ENCODE measurements around the gene SPIN2A. TPM values are rescaled to one million over a fixed set of nuclear protein-coding genes. Genes with fewer than 3 reads are reported as not detected.
"Not testable (repeated sequence)": the region's sequence is repeated elsewhere in the genome, so short reads cannot be mapped to it uniquely, and the experiment has no call there.

Gene SPIN2A
- total RNA-seq, 1 donor from 2014 or later = 0.26 TPM

DNA sequence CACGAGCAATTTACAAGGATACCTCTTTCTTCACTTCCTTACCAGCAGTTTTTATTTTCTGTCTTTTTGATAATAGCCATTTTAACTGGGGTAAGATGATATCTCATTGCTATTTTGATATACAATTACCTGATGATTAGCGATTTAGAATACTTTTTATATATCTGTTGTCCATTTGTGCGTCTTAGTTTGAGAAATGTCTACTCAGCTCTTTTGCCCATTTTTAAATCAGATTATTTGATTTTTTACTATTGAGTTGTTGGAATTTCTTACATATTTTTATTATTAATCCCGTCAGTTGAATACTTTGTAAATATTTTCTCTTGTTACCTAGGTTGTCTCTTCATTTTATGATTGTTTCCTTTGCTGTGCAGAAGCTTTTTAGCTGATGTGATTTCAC, 1.5 kb upstream of the SPIN2A start:
- no peak overlapping the region for H3K27ac Mint-ChIP-seq
- peaks cover 4% of the 10 kb centered on the region for H3K9me3 Mint-ChIP-seq
- H3K27me3 Mint-ChIP-seq (ENCODE audit: insufficient read depth, low read depth) = no peaks in the 10 kb centered on the region
- Histone ChIP-seq H3K36me3 (no peaks in the 10 kb centered on the region), H3K9me3 (ENCODE audit: low read depth) (peaks cover 5% of the 10 kb centered on the region), H3K4me3 (no peak overlapping the region), H4K20me1 (ENCODE audit: low read depth) (no peaks in the 10 kb centered on the region), H3K27me3 (no peaks in the 10 kb centered on the region), H3K9ac (no peak overlapping the region), H3K4me2 (no peak overlapping the region), H3K27ac (no peak overlapping the region), H2AFZ (replicated peaks) (no peak overlapping the region), H3K79me2 (ENCODE audit: low read depth) (no peaks in the 10 kb centered on the region), H3F3A (ENCODE audit: low read depth) (peaks cover 7% of the 10 kb centered on the region), H3K4me1 (no peaks in the 10 kb centered on the region)
- H3K36me3 Mint-ChIP-seq = no peaks in the 10 kb centered on the region
- DNase-seq (ENCODE audit: low spot score) = no peak
- TF ChIP-seq, protein P1, sequence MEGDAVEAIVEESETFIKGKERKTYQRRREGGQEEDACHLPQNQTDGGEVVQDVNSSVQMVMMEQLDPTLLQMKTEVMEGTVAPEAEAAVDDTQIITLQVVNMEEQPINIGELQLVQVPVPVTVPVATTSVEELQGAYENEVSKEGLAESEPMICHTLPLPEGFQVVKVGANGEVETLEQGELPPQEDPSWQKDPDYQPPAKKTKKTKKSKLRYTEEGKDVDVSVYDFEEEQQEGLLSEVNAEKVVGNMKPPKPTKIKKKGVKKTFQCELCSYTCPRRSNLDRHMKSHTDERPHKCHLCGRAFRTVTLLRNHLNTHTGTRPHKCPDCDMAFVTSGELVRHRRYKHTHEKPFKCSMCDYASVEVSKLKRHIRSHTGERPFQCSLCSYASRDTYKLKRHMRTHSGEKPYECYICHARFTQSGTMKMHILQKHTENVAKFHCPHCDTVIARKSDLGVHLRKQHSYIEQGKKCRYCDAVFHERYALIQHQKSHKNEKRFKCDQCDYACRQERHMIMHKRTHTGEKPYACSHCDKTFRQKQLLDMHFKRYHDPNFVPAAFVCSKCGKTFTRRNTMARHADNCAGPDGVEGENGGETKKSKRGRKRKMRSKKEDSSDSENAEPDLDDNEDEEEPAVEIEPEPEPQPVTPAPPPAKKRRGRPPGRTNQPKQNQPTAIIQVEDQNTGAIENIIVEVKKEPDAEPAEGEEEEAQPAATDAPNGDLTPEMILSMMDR (IDR thresholded peaks at IDR 0.05) = no peak
- no peak for TF ChIP-seq EZH2 (IDR thresholded peaks at IDR 0.05)
- TF ChIP-seq EZH2phosphoT487 (IDR thresholded peaks at IDR 0.05) = no peak
- no peak overlapping the region for H3K4me3 Mint-ChIP-seq
- H3K4me1 Mint-ChIP-seq = peaks cover 4% of the 10 kb centered on the region

DNA sequence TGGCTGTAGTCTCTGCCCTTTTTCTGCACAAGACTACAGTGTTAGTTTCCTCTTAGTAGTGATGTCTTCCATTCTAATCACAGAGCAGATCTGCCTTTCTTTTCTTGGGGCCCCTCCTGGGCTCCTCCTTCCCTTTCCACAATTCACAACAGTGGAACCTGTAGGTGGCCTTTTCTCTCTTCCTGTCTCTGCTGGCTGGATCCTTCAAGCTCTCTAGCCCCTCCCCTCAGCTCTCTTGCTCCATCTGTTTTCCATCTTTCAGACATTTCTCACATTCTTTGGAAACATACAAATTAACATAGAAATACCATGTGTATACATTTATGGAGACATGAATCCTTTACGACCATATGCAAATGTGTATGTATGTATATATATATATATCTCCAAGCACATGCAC, 304 bp upstream of the SPIN2A start:
- H3K4me1 ChIP-seq = no peaks in the 10 kb centered on the region
- H4K20me1 ChIP-seq (ENCODE audit: low read depth) = no peaks in the 10 kb centered on the region
- peak; percentile 7 for DNase-seq (ENCODE audit: low spot score)
- H3K9ac ChIP-seq = no peak overlapping the region
- H3K4me3 Mint-ChIP-seq = peak overlapping the region; percentile 81
- H3K27me3 ChIP-seq = no peaks in the 10 kb centered on the region
- no peaks in the 10 kb centered on the region for H3K79me2 ChIP-seq (ENCODE audit: low read depth)
- peaks cover 4% of the 10 kb centered on the region for H3K9me3 Mint-ChIP-seq
- H3K27ac ChIP-seq = no peak overlapping the region
- H3K27ac Mint-ChIP-seq = no peak overlapping the region
- no peak for TF ChIP-seq EZH2 (IDR thresholded peaks at IDR 0.05)
- H3K4me1 Mint-ChIP-seq = peaks cover 4% of the 10 kb centered on the region
- H3K4me3 ChIP-seq = peak overlapping the region; percentile 34
- H3K36me3 Mint-ChIP-seq = no peaks in the 10 kb centered on the region
- peaks cover 5% of the 10 kb centered on the region for H3K9me3 ChIP-seq (ENCODE audit: low read depth)
- H3K36me3 ChIP-seq = no peaks in the 10 kb centered on the region
- no peak overlapping the region for H2AFZ ChIP-seq (replicated peaks)
- H3K4me2 ChIP-seq = peak overlapping the region; percentile 35
- H3F3A ChIP-seq (ENCODE audit: low read depth) = peaks cover 7% of the 10 kb centered on the region
- no peaks in the 10 kb centered on the region for H3K27me3 Mint-ChIP-seq (ENCODE audit: insufficient read depth, low read depth)

DNA sequence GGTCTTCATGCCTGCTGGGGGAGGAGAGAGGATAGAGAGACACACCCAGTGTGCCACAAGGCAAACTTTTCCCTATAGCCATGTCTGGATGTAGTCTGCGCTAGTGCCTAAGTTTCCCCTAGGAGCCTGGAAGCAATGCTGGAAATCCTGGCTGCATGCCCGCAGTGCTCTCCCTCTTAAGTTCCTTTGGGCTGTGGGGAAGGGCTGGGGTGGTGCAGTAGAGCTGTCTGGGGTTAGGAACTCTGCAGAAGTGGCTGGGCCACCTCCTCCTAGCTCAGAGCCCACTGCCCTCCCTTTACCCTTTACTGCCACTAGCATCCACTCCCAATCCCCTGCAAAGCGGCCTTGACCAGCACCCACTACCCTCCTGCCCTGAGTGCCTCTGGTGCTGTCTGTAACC, 608 bp downstream of the SPIN2A start:
- peak overlapping the region; percentile 81 for H3K4me3 Mint-ChIP-seq
- H3K27me3 Mint-ChIP-seq (ENCODE audit: insufficient read depth, low read depth); H3K27ac ChIP-seq; H3F3A ChIP-seq (ENCODE audit: low read depth); H2AFZ ChIP-seq (replicated peaks); H3K9me3 ChIP-seq (ENCODE audit: low read depth); H3K27ac Mint-ChIP-seq; DNase-seq (ENCODE audit: low spot score); H3K27me3 ChIP-seq; H3K9ac ChIP-seq; H4K20me1 ChIP-seq (ENCODE audit: low read depth); H3K79me2 ChIP-seq (ENCODE audit: low read depth); H3K4me1 ChIP-seq; H3K36me3 Mint-ChIP-seq; H3K9me3 Mint-ChIP-seq; H3K36me3 ChIP-seq; H3K4me3 ChIP-seq; H3K4me1 Mint-ChIP-seq: not testable (repeated sequence)
- H3K4me2 ChIP-seq = peak overlapping the region; percentile 35

DNA sequence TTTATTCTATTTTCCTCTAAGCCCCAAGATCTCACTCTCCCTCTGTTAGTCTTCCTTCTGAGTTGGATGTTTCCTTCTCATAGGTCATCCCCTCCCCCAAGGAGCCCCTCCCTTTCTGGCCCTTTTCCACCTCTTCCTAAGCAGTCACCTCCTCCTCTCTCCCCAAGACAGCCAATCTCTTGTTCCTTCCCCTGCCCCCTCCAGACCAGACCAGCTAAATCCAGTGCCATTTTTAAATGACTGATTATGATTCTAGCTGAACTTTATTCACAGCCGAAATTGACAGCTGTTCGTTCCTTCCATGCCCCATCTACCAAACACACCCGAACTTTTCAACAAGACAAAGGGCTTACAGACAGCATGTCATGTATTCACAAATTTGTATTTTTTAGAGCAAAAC, 1.9 kb downstream of the SPIN2A start:
- Histone ChIP-seq H3K27ac (no peak overlapping the region), H4K20me1 (ENCODE audit: low read depth) (no peaks in the 10 kb centered on the region), H3K27me3 (no peaks in the 10 kb centered on the region), H3K79me2 (ENCODE audit: low read depth) (no peaks in the 10 kb centered on the region), H3K4me1 (no peaks in the 10 kb centered on the region), H3F3A (ENCODE audit: low read depth) (peaks cover 7% of the 10 kb centered on the region), H3K4me3 (no peak overlapping the region), H3K36me3 (no peaks in the 10 kb centered on the region), H3K9me3 (ENCODE audit: low read depth) (no peaks in the 10 kb centered on the region), H2AFZ (replicated peaks) (no peak overlapping the region), H3K9ac (no peak overlapping the region), H3K4me2 (no peak overlapping the region)
- no peak overlapping the region for H3K4me3 Mint-ChIP-seq
- no peaks in the 10 kb centered on the region for H3K27me3 Mint-ChIP-seq (ENCODE audit: insufficient read depth, low read depth)
- no peak for DNase-seq (ENCODE audit: low spot score)
- peaks cover 4% of the 10 kb centered on the region for H3K4me1 Mint-ChIP-seq
- peaks cover 4% of the 10 kb centered on the region for H3K9me3 Mint-ChIP-seq
- TF ChIP-seq, protein P1 (IDR thresholded peaks at IDR 0.05) = no peak
- TF ChIP-seq EZH2phosphoT487 (IDR thresholded peaks at IDR 0.05) (no peak), EZH2 (IDR thresholded peaks at IDR 0.05) (no peak)
- no peak overlapping the region for H3K27ac Mint-ChIP-seq
- peaks cover 2% of the 10 kb centered on the region for H3K36me3 Mint-ChIP-seq

Data from neural progenitor cell (in vitro differentiated cells).